Body of pancreas (tissue), 4 donors: Measurements from ENCODE around the gene TAL1. TPM values are rescaled to one million over a fixed set of nuclear protein-coding genes. Genes with fewer than 3 reads are reported as not detected.

Experiments used
- ATAC-seq: fragments of 150-250 bp; one replicate; pipeline ENCODE4 v1.9.1; 2016
- DNase-seq, 4 donors: peaks; one replicate each; pipeline ENCODE4 v3.0.0-alpha.2; 2019
- H3K27ac ChIP-seq, 4 donors: fragments of 200-600 bp; sonication (generic); 1 replicate in 3 of 4; 2 replicates in 1 of 4; pipeline versions ENCODE4 v1.5.1 to v1.6.1; 2016 to 2019; ENCODE audit warnings: mild to moderate bottlenecking in 1 of 4, mixed read lengths in 1 of 4, moderate library complexity in 1 of 4
- H3K27me3 ChIP-seq, 2 donors: fragments of 200-600 bp; sonication (generic); one replicate each; pipeline ENCODE4 v1.6.0; 2016; ENCODE audit warnings: mild to moderate bottlenecking in 1 of 2
- H3K36me3 ChIP-seq, 2 donors: fragments of 200-600 bp; sonication (generic); replicated peaks in 1 of 2; 2 replicates each; pipeline ENCODE4 v1.5.1; 2016; ENCODE audit warnings: low read depth in 2 of 2; ENCODE audit not compliant: insufficient read depth in 1 of 2
- H3K4me1 ChIP-seq: fragments of 200-600 bp; sonication (generic); one replicate; pipeline ENCODE4 v1.6.0; 2016
- H3K4me3 ChIP-seq, 2 donors: fragments of 200-600 bp; sonication (generic); 1 replicate in 1 of 2; 2 replicates in 1 of 2; pipeline ENCODE4 v1.5.1; 2016 to 2019
- H3K9me3 ChIP-seq, 3 donors: fragments of 200-600 bp; sonication (generic); 1 replicate in 2 of 3; 2 replicates in 1 of 3; pipeline ENCODE4 v1.5.1; 2016
- POLR2A ChIP-seq, 3 donors: fragments of 450-650 bp; IDR thresholded peaks; one replicate each; pipeline ENCODE4 v1.6.1; 2016; ENCODE audit warnings: antibody characterized with exemption in 3 of 3, mild to moderate bottlenecking in 2 of 3
- WGBS, 2 donors: methylation state at CpG; one replicate each; pipeline ENCODE4 v1.1.5; 2017; 5-methylcytosine and 5-hydroxymethylcytosine counted together
- intact Hi-C: fragments of 100-400 bp; cut with DNase I; formaldehyde crosslinking; loops from one replicate; pipeline ENCODE4 v1.15.1; 2023
- total RNA-seq, 2 donors: library from RNA; depleted of rRNA; stranded (reverse); fragments of >200 nt; gene quantifications; one replicate each; pipeline ENCODE4 v1.1.0, GENCODE V29; 2016
- TF ChIP-seq, protein P1 (sequence below), 7 experiments: fragments of 450-650 bp in 4 of 7; fragments of 200-600 bp in 3 of 7; sonication (generic) in 3 of 7; IDR thresholded peaks; one replicate each; pipeline ENCODE4 v1.5.1; 2016 to 2019; ENCODE audit warnings: antibody characterized with exemption in 7 of 7

The TAL1 gene
- total RNA-seq, 2 donors from 2014 or later, result 2.3 to 2.6 TPM

- H3K9me3 ChIP-seq, result no peaks in the 10 kb centered on the region
- intact Hi-C loops, result no loop called here
- no peaks in the 10 kb centered on the region for H3K36me3 ChIP-seq
- WGBS, 2 donors, result 8 to 12% methylated on average over 16 to 39 of the region's 44 CpGs
- H3K4me1 ChIP-seq, result peaks cover 21% of the 10 kb centered on the region
- no peak for TF ChIP-seq POLR2A (IDR thresholded peaks at IDR 0.05)
- TF ChIP-seq, protein P1, sequence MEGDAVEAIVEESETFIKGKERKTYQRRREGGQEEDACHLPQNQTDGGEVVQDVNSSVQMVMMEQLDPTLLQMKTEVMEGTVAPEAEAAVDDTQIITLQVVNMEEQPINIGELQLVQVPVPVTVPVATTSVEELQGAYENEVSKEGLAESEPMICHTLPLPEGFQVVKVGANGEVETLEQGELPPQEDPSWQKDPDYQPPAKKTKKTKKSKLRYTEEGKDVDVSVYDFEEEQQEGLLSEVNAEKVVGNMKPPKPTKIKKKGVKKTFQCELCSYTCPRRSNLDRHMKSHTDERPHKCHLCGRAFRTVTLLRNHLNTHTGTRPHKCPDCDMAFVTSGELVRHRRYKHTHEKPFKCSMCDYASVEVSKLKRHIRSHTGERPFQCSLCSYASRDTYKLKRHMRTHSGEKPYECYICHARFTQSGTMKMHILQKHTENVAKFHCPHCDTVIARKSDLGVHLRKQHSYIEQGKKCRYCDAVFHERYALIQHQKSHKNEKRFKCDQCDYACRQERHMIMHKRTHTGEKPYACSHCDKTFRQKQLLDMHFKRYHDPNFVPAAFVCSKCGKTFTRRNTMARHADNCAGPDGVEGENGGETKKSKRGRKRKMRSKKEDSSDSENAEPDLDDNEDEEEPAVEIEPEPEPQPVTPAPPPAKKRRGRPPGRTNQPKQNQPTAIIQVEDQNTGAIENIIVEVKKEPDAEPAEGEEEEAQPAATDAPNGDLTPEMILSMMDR (IDR thresholded peaks at IDR 0.05), result no peak
- DNase-seq, result no peak
- peak overlapping the region in 1 of 4 donors; percentile 19 for H3K27ac ChIP-seq
- H3K4me3 ChIP-seq, result no peak overlapping the region
- peaks cover 0 to 42% of the 10 kb centered on the region in 2 donors for H3K27me3 ChIP-seq
- no peak for ATAC-seq
Observed at GRCh38 chr1:47230692-47231300, 1.2 kb downstream of the TAL1 start.

GRCh38 chr1:47229886-47230691 lies 1.9 kb downstream of the TAL1 start:
- intact Hi-C loops, result no loop called here
- H3K9me3 ChIP-seq, result no peaks in the 10 kb centered on the region
- H3K27me3 ChIP-seq, result peaks cover 5 to 45% of the 10 kb centered on the region in 2 donors
- 15 to 18% methylated on average over 23 of the region's 23 CpGs for WGBS, 2 donors
- H3K27ac ChIP-seq, result no peak overlapping the region
- H3K36me3 ChIP-seq, result no peaks in the 10 kb centered on the region
- no peak for DNase-seq
- ATAC-seq, result no peak
- TF ChIP-seq, protein P1 (IDR thresholded peaks at IDR 0.05), result no peak
- TF ChIP-seq POLR2A (IDR thresholded peaks at IDR 0.05), result no peak
- no peak overlapping the region for H3K4me3 ChIP-seq
- peaks cover 28% of the 10 kb centered on the region for H3K4me1 ChIP-seq

GRCh38 chr1:47229031-47229885 lies 2.8 kb downstream of the TAL1 start:
- Histone ChIP-seq H3K36me3 (no peaks in the 10 kb centered on the region), H3K4me1 (peaks cover 35% of the 10 kb centered on the region), H3K9me3 (no peaks in the 10 kb centered on the region), H3K27ac (no peak overlapping the region), H3K4me3 (no peak overlapping the region), H3K27me3 (peaks cover 9 to 53% of the 10 kb centered on the region in 2 donors)
- ATAC-seq (no peak), DNase-seq (no peak)
- no peak for TF ChIP-seq POLR2A (IDR thresholded peaks at IDR 0.05)
- TF ChIP-seq, protein P1 (IDR thresholded peaks at IDR 0.05), result no peak
- WGBS, 2 donors, result 19 to 20% methylated on average over 33 to 35 of the region's 35 CpGs
- intact Hi-C loops, result no loop called here

DNA sequence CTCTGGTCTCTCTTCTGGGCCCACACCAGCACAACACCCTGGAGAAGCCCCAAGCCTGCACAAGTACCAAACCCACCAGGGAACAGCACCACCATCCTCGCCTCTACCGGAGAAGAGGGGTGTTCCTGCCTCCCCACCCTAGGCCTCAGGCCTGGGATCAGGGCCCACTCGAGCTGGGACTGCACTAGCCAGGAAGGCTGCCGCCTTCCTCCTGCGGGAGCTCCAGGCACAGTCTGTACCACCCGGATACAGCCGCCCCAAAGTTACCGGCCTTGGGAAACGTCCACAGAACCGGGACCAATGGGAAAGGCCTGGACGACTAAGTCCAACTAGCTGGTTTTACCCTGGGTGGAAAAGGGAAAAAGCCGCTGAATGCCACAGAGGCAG lies 3.4 kb downstream of the TAL1 start:
- Histone ChIP-seq H3K36me3 (no peaks in the 10 kb centered on the region), H3K4me3 (no peak overlapping the region), H3K27me3 (peaks cover 9 to 59% of the 10 kb centered on the region in 2 donors), H3K27ac (no peak overlapping the region), H3K9me3 (no peaks in the 10 kb centered on the region), H3K4me1 (peaks cover 35% of the 10 kb centered on the region)
- 46 to 88% methylated on average over 3 to 12 of the region's 12 CpGs for WGBS, 2 donors
- DNase-seq (no peak), ATAC-seq (peak; percentile 10)
- peak in 2 of 3 donors; percentile 19 to 22 for TF ChIP-seq POLR2A (IDR thresholded peaks at IDR 0.05)
- TF ChIP-seq, protein P1 (IDR thresholded peaks at IDR 0.05), result no peak
- intact Hi-C loops, result no loop called here
